ENCODE measurements around the gene FLT3.

DNA sequence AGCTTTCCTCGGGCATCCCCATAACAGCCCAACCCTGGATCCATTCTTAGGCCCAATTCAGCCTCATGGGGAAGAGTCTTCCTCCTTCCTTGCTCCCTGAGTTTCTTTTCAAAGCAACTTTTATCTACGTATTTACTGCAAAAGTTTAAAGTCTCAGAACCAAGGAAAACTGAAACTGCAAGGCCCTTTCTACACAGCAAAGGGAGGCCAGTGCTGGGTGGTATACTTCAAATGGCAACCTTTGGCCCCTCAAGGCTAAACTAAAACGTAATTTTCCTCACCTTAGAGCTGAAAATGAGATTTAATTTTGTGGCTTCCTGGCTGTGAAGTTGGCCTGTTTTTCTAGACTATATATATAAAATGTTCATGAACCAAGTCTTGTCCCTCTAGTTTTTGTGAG is 136.9 kb downstream of the FLT3 start:
- TF ChIP-seq POLR2AphosphoS5 (IDR thresholded peaks at IDR 0.05; ENCODE audit: borderline replicate concordance, low read depth, low read length): no peak
- no peak for TF ChIP-seq EZH2 (IDR thresholded peaks at IDR 0.05)
- no peak for TF ChIP-seq FOXP2 (optimal IDR thresholded peaks at IDR 0.05; ENCODE audit: control extremely low read depth, extremely low read length, insufficient read depth)

Measured in SK-N-MC (cell line).